A172 (cell line): ENCODE results near the gene TMEM63B. TPM values are rescaled to one million over a fixed set of nuclear protein-coding genes. Genes with fewer than 3 reads are reported as not detected.
A peak's percentile ranks its signal among the peaks of the same experiment; 100 is the strongest.
"Not testable (repeated sequence)": the region's sequence is repeated elsewhere in the genome, so short reads cannot be mapped to it uniquely, and the experiment has no call there.

Experiments used
- DNase-seq: peaks from one replicate; pipeline ENCODE4 v3.0.0-alpha.2; 2015; ENCODE audit warnings: low spot score
- total RNA-seq: library from RNA; depleted of rRNA; stranded (reverse); fragments of >200 nt; shearing (Covaris generic); gene quantifications from 2 replicates; pipeline ENCODE4 v1.2.3, GENCODE V29; 2014; rRNA removed

Gene TMEM63B
- 43.1 and 47.9 TPM in 2 replicates for total RNA-seq

GRCh38 chr6:44127186-44128019 lies at the start of gene TMEM63B, which contains the start of gene MRPL14:
TMEM63B (plus strand) TSS chr6:44127554; CDS start chr6:44134585, 7,031 bp downstream.
MRPL14 (minus strand) TSS chr6:44127452; CDS start chr6:44116611, 10,841 bp downstream.
- DNase-seq, result peak; percentile 59

- DNase-seq, result no peak
Measured at GRCh38 chr6:44078219-44078826, 49.0 kb upstream of the TMEM63B start.

GRCh38 chr6:44078827-44079671 lies 48.3 kb upstream of the TMEM63B start:
- DNase-seq, result peak; percentile 71

- DNase-seq, result no peak
Measured at GRCh38 chr6:44079672-44080071, 47.7 kb upstream of the TMEM63B start.

GRCh38 chr6:44080561-44081521 lies 46.5 kb upstream of the TMEM63B start:
- DNase-seq, result no peak

GRCh38 chr6:44081753-44082152 lies 45.6 kb upstream of the TMEM63B start:
- no peak for DNase-seq

GRCh38 chr6:44082872-44083321 lies 44.5 kb upstream of the TMEM63B start:
- no peak for DNase-seq

GRCh38 chr6:44084231-44085014 lies 42.9 kb upstream of the TMEM63B start:
- no peak for DNase-seq

- DNase-seq, result no peak
Measured at GRCh38 chr6:44085219-44085618, 42.1 kb upstream of the TMEM63B start.

- no peak for DNase-seq
Measured at GRCh38 chr6:44086931-44087574, 40.3 kb upstream of the TMEM63B start.

- DNase-seq, result no peak
Measured at GRCh38 chr6:44087623-44088022, 39.7 kb upstream of the TMEM63B start.

- DNase-seq, result no peak
Measured at GRCh38 chr6:44088827-44089590, 38.3 kb upstream of the TMEM63B start.

- DNase-seq, result no peak
Measured at GRCh38 chr6:44090465-44090864, 36.9 kb upstream of the TMEM63B start.

- DNase-seq, result not testable (repeated sequence)
Measured at GRCh38 chr6:44091356-44091755, 36.0 kb upstream of the TMEM63B start.

- DNase-seq, result no peak
Measured at GRCh38 chr6:44091981-44092884, 35.1 kb upstream of the TMEM63B start.

- DNase-seq, result no peak
Measured at GRCh38 chr6:44093066-44093465, 34.3 kb upstream of the TMEM63B start.

GRCh38 chr6:44093750-44094402 lies 33.5 kb upstream of the TMEM63B start:
- no peak for DNase-seq
